HepG2 (cell line): Measurements from ENCODE around the gene AMBRA1. TPM values are rescaled to one million over a fixed set of nuclear protein-coding genes. Genes with fewer than 3 reads are reported as not detected.

Experiments
- MEIS1 ChIP-seq: sonication (generic); formaldehyde crosslinking; IDR thresholded peaks from 2 replicates; pipeline ENCODE4 v1.9.0; 2021; ENCODE audit warnings: mild to moderate bottlenecking, missing genetic modification reagents, moderate library complexity, borderline replicate concordance
- NCOA5 ChIP-seq: sonication (generic); formaldehyde crosslinking; IDR thresholded peaks from 2 replicates; pipeline ENCODE4 v1.4.0; 2020; ENCODE audit warnings: missing genetic modification reagents
- TMF1 ChIP-seq: sonication (generic); formaldehyde crosslinking; IDR thresholded peaks from 2 replicates; pipeline ENCODE4 v1.8.1; 2022; ENCODE audit warnings: low read depth, missing genetic modification reagents
- XBP1 ChIP-seq: sonication (generic); formaldehyde crosslinking; IDR thresholded peaks from 2 replicates; pipeline ENCODE4 v1.5.0; 2020; ENCODE audit warnings: missing genetic modification reagents
- ZBTB40 ChIP-seq, 2 experiments: fragments of 450-650 bp in 1 of 2; sonication (generic) in 1 of 2; formaldehyde crosslinking in 1 of 2; IDR thresholded peaks; 2 replicates each; pipeline versions ENCODE4 v1.6.1 to v1.8.0; 2016 to 2022; ENCODE audit warnings: antibody characterized with exemption in 1 of 2, mild to moderate bottlenecking in 1 of 2, missing genetic modification reagents in 1 of 2
- ZC3H4 ChIP-seq: sonication (generic); formaldehyde crosslinking; IDR thresholded peaks from 2 replicates; pipeline ENCODE4 v1.4.0; 2020; ENCODE audit warnings: missing genetic modification reagents, borderline replicate concordance
- ZNF207 ChIP-seq: fragments of 450-650 bp; IDR thresholded peaks from 2 replicates; pipeline ENCODE4 v1.6.1; 2016; ENCODE audit warnings: antibody characterized with exemption, borderline replicate concordance
- ZNF318 ChIP-seq: sonication (generic); formaldehyde crosslinking; IDR thresholded peaks from 2 replicates; pipeline ENCODE4 v1.4.0; 2020; ENCODE audit warnings: mild to moderate bottlenecking, missing genetic modification reagents
- polyA plus RNA-seq, 8 experiments: library from polyadenylated mRNA; depleted of rRNA in 3 of 8; stranded (reverse) in 7 of 8; unstranded in 1 of 8; fragments of >200 nt; fragmentation: Illumina TruSeq in 4 of 8; extraction: Trizol in 4 of 8; gene quantifications; 2 replicates each; pipeline versions ENCODE4 v1.2.1 to v1.2.3, GENCODE V29; 2011 to 2016; ENCODE audit warnings: low read depth in 4 of 8, missing spikeins in 1 of 8, mixed read lengths in 1 of 8; ENCODE audit not compliant: insufficient read depth in 1 of 8
- total RNA-seq, 5 experiments: library from RNA; depleted of rRNA; stranded (reverse); fragments of >200 nt; fragmentation: Illumina TruSeq; extraction: Trizol; gene quantifications; 2 replicates each; pipeline ENCODE4 v1.2.3, GENCODE V29; 2016; ENCODE audit warnings: low read depth in 1 of 5
- TF ChIP-seq, protein P1 (sequence below): sonication (generic); formaldehyde crosslinking; IDR thresholded peaks from 2 replicates; pipeline ENCODE4 v1.8.0; 2022; ENCODE audit warnings: missing genetic modification reagents, low read depth, mild to moderate bottlenecking, borderline replicate concordance

The AMBRA1 gene
- total and polyA plus RNA-seq, 2 of the 13 experiments (the other 11 are each of a cell fraction or from before 2014, with no cell fraction given), result 15.7 to 26.0 TPM

- TF ChIP-seq, protein P1, sequence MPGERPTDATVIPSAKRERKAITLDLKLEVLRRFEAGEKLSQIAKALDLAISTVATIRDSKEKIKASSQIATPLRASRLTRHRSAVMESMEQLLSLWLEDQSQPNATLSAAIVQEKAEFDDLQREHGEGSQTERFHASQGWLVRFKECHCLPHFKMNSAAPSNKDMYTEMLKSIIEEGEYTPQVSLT (CRISPR knock-in tag), result no peak
- TF ChIP-seq ZBTB40 (IDR thresholded peaks at IDR 0.05) (peak; percentile 64), ZBTB40 (CRISPR knock-in tag; IDR thresholded peaks at IDR 0.05) (no peak; the same call in 1 of the 2 replicates), TMF1 (CRISPR knock-in tag) (no peak), NCOA5 (CRISPR knock-in tag) (no peak), ZC3H4 (CRISPR knock-in tag) (no peak), ZNF207 (no peak), ZNF318 (CRISPR knock-in tag) (no peak), MEIS1 (CRISPR knock-in tag) (peak; percentile 76; the same call in 1 of the 2 replicates), XBP1 (CRISPR knock-in tag) (0 out of 2 replicates have a peak, but pooled peaks have one; percentile 28)
Observed at GRCh38 chr11:46554213-46555147, 39.3 kb downstream of the AMBRA1 start (continued).
